Neural crest cell (in vitro differentiated cells): ENCODE data around the gene PLPPR1. TPM values are rescaled to one million over a fixed set of nuclear protein-coding genes. Genes with fewer than 3 reads are reported as not detected.

ENCODE experiments used
- DNase-seq: peaks from one replicate; pipeline ENCODE4 v3.0.0; 2021; ENCODE audit warnings: low read depth, mixed read lengths, low spot score
- H3K27ac Mint-ChIP-seq: one replicate; pipeline ENCODE4 v1.8.0; 2021; ENCODE audit warnings: mild to moderate bottlenecking, mixed read lengths; ENCODE audit not compliant: unreplicated experiment
- H3K27me3 Mint-ChIP-seq: 2 replicates; pipeline ENCODE4 v1.8.0; 2021; ENCODE audit warnings: low read depth, mild to moderate bottlenecking, mixed read lengths
- H3K36me3 Mint-ChIP-seq: 2 replicates; pipeline ENCODE4 v1.8.0; 2021; ENCODE audit warnings: low read depth, mild to moderate bottlenecking, mixed read lengths
- H3K4me1 Mint-ChIP-seq: 2 replicates; pipeline ENCODE4 v1.8.0; 2021; ENCODE audit warnings: mixed read lengths
- H3K4me3 Mint-ChIP-seq: one replicate; pipeline ENCODE4 v1.8.0; 2021; ENCODE audit warnings: mild to moderate bottlenecking, mixed read lengths
- H3K9me3 Mint-ChIP-seq: 2 replicates; pipeline ENCODE4 v1.8.0; 2021; ENCODE audit warnings: mixed read lengths
- CTCF ChIP-seq: fragments of 200-600 bp; sonication (generic); conservative IDR thresholded peaks from 2 replicates; pipeline ENCODE4 v1.5.0; 2021; ENCODE audit warnings: antibody characterized with exemption, mild to moderate bottlenecking
- total RNA-seq: library from RNA; stranded (reverse); gene quantifications from 2 replicates; pipeline ENCODE4 v1.2.1, GENCODE V29; 2021

PLPPR1 gene
- total RNA-seq, 1 donor from 2014 or later, result 4.7 TPM

- TF ChIP-seq CTCF, result no peak
- no peak for DNase-seq
- Mint-ChIP-seq H3K4me1 (no peaks in the 10 kb centered on the region), H3K27ac (no peak overlapping the region), H3K9me3 (no peaks in the 10 kb centered on the region), H3K36me3 (no peaks in the 10 kb centered on the region), H3K4me3 (no peak overlapping the region), H3K27me3 (peaks cover under 1% of the 10 kb centered on the region)
These were observed 172.3 kb downstream of the PLPPR1 start for GRCh38 chr9:101200852-101201251.

GRCh38 chr9:101201630-101202029 lies 173.1 kb downstream of the PLPPR1 start:
- H3K36me3 Mint-ChIP-seq, result no peaks in the 10 kb centered on the region
- H3K4me1 Mint-ChIP-seq, result no peaks in the 10 kb centered on the region
- H3K4me3 Mint-ChIP-seq, result no peak overlapping the region
- no peaks in the 10 kb centered on the region for H3K9me3 Mint-ChIP-seq
- H3K27ac Mint-ChIP-seq, result no peak overlapping the region
- no peak for TF ChIP-seq CTCF
- peaks cover 2% of the 10 kb centered on the region for H3K27me3 Mint-ChIP-seq
- no peak for DNase-seq

GRCh38 chr9:101209670-101210069 lies 181.1 kb downstream of the PLPPR1 start:
- no peak for TF ChIP-seq CTCF
- no peak overlapping the region for H3K4me3 Mint-ChIP-seq
- H3K36me3 Mint-ChIP-seq, result no peaks in the 10 kb centered on the region
- no peak overlapping the region for H3K27ac Mint-ChIP-seq
- peaks cover 2% of the 10 kb centered on the region for H3K27me3 Mint-ChIP-seq
- no peaks in the 10 kb centered on the region for H3K9me3 Mint-ChIP-seq
- DNase-seq, result no peak
- no peaks in the 10 kb centered on the region for H3K4me1 Mint-ChIP-seq

GRCh38 chr9:101212661-101213060 lies 184.1 kb downstream of the PLPPR1 start:
- Mint-ChIP-seq H3K4me1 (no peaks in the 10 kb centered on the region), H3K9me3 (no peaks in the 10 kb centered on the region), H3K27ac (no peak overlapping the region), H3K4me3 (no peak overlapping the region), H3K27me3 (no peaks in the 10 kb centered on the region), H3K36me3 (no peaks in the 10 kb centered on the region)
- no peak for DNase-seq
- TF ChIP-seq CTCF, result no peak

- no peaks in the 10 kb centered on the region for H3K27me3 Mint-ChIP-seq
- no peak overlapping the region for H3K4me3 Mint-ChIP-seq
- no peaks in the 10 kb centered on the region for H3K9me3 Mint-ChIP-seq
- DNase-seq, result no peak
- no peaks in the 10 kb centered on the region for H3K4me1 Mint-ChIP-seq
- no peaks in the 10 kb centered on the region for H3K36me3 Mint-ChIP-seq
- no peak for TF ChIP-seq CTCF
- no peak overlapping the region for H3K27ac Mint-ChIP-seq
These were observed 190.5 kb downstream of the PLPPR1 start for GRCh38 chr9:101219030-101219429.

GRCh38 chr9:101220341-101220740 lies 191.8 kb downstream of the PLPPR1 start:
- Mint-ChIP-seq H3K27me3 (peaks cover 2% of the 10 kb centered on the region), H3K27ac (no peak overlapping the region), H3K36me3 (no peaks in the 10 kb centered on the region), H3K4me3 (no peak overlapping the region), H3K4me1 (no peaks in the 10 kb centered on the region), H3K9me3 (no peaks in the 10 kb centered on the region)
- DNase-seq, result no peak
- no peak for TF ChIP-seq CTCF
